H7 (cell line): ENCODE measurements around the gene LBH. TPM values are rescaled to one million over a fixed set of nuclear protein-coding genes. Genes with fewer than 3 reads are reported as not detected.
"Not testable (repeated sequence)": the region's sequence is repeated elsewhere in the genome, so short reads cannot be mapped to it uniquely, and the experiment has no call there.

Experiments
- DNase-seq: peaks from one replicate; pipeline ENCODE4 v3.0.0; 2012
- H3K27me3 ChIP-seq: 2 replicates; pipeline ENCODE4 v1.6.0; 2011; ENCODE audit warnings: mild to moderate bottlenecking, low read length; ENCODE audit not compliant: control insufficient read depth, insufficient read depth
- H3K36me3 ChIP-seq: replicated peaks from 2 replicates; pipeline ENCODE4 v1.5.1; 2011; ENCODE audit warnings: low read length; ENCODE audit not compliant: control insufficient read depth, insufficient read depth
- H3K4me3 ChIP-seq: 2 replicates; pipeline ENCODE4 v1.5.1; 2011; ENCODE audit warnings: low read depth, mild to moderate bottlenecking, control low read depth, low read length, moderate library complexity; ENCODE audit not compliant: insufficient read depth
- total RNA-seq: library from RNA; depleted of rRNA; stranded (reverse); fragments of >200 nt; shearing (Covaris generic); gene quantifications from 2 replicates; pipeline ENCODE4 v1.2.3, GENCODE V29; 2014

LBH gene
- total RNA-seq, 1 experiment from 2014 or later, result 93.3 TPM

DNA sequence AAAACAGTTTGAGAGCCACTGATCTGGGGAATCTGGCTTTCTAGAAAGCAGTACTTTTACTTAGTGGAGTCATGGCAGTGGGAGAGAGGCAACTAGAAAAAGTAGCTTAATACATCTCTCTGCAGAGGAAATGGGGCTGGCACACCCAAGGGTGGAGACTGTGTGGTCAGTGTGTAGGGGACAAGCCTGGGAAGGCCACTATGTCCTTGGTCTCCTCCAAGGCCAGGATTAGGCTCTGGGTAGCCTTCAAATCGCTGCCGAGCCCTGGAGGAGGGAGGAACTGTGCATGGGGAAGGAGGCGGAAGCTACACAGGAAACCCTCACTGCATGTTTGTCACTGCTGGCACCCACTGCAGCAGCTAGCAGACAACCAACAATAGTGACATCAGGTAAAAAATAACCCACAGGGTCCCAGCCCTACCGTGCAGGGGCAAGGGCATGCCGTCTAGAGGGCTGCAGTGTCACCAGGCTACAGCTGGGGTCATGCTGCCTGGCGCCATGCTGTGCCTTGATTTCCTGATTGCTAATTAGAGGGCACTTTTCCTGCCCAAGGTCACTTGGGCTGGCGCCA is 34.8 kb downstream of the LBH start:
- Histone ChIP-seq H3K27me3 (no peaks in the 10 kb centered on the region), H3K36me3 (no peaks in the 10 kb centered on the region), H3K4me3 (no peak overlapping the region)
- no peak for DNase-seq

GRCh38 chr2:30266705-30267104 is 35.4 kb downstream of the LBH start:
- H3K27me3 ChIP-seq, result no peaks in the 10 kb centered on the region
- H3K36me3 ChIP-seq, result no peaks in the 10 kb centered on the region
- DNase-seq, result no peak
- H3K4me3 ChIP-seq, result no peak overlapping the region

- H3K4me3 ChIP-seq, result no peak overlapping the region
- DNase-seq, result no peak
- H3K36me3 ChIP-seq, result no peaks in the 10 kb centered on the region
- H3K27me3 ChIP-seq, result no peaks in the 10 kb centered on the region
Measured at GRCh38 chr2:30267161-30267975, 36.0 kb downstream of the LBH start.

DNA sequence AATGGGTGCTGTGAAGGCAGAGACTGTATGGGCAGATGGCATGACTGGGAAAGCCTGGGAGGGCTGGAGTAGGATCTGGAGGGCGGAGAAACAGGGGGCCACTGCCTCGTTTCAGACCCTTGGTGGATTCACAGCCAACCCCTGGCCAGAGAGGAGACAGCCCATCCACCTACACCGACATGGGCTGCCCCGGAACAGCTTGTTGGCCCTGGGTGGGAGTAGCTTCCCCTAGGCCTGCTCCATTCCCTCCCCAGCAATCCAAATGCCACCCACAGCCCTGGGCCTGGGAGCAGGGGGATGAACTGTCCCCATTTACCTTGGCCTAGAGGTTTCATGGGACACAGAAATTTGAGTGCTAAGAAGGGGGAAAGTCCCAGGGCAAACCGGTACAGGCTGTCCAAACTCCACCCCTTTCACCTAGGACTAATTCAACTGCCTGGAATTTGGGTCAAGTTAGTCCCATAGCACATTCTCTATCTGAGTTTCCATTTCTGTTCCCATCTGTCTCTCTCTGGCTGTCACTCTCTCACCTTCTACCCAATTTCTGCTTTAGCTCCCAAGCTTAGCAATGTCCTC is 37.0 kb downstream of the LBH start:
- no peak for DNase-seq
- no peaks in the 10 kb centered on the region for H3K36me3 ChIP-seq
- no peak overlapping the region for H3K4me3 ChIP-seq
- H3K27me3 ChIP-seq, result no peaks in the 10 kb centered on the region

DNA sequence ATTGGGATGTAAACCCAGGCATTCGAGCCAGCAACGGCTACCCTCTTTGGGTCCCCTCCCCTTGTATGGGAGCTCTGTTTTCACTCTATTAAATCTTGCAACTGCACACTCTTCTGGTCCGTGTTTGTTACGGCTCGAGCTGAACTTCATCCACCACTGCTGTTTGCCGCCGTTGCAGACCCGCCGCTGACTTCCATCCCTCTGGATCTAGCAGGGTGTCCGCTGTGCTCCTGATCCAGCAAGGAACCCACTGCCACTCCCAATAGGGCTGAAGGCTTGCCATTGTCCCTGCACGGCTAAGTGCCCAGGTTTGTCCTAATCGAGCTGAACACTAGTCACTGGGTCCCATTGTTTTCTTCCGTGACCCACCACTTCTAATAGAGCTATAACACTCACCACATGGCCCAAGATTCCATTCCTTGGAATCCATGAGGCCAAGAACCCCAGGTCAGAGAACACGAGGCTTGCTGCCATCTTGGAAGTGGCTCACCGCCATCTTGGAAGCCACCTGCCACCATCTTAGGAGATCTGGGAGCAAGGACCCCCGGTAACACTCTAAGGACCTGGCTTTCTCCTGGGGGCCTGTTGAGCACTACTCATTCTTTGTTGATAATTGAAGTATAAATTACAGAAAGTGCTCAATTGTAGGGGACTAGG is 37.9 kb downstream of the LBH start:
- not testable (repeated sequence) for H3K27me3 ChIP-seq, H3K4me3 ChIP-seq, H3K36me3 ChIP-seq, DNase-seq

- Histone ChIP-seq H3K27me3 (no peaks in the 10 kb centered on the region), H3K36me3 (no peaks in the 10 kb centered on the region), H3K4me3 (no peak overlapping the region)
- DNase-seq, result no peak
Measured at GRCh38 chr2:30269771-30270145, 38.4 kb downstream of the LBH start.

DNA sequence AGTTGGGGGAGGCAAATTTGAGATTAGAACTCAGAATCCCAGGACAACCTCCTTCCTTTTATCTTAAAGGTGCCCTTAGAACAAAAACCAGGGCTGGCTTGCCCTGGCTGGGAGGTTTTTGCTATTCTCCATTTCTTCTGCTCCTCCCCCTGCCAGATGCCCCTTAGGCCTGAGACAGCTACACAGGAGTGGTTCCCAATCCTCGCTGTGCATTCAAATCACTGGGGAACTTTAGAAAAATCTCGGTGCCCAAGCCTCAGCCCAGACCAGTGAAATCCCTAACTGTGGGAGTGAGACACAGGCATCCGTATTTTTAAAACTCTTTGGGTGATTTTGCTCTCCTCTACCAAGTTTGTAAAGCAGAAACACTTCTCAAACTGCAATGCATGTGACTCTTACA is 38.8 kb downstream of the LBH start:
- H3K36me3 ChIP-seq, result no peaks in the 10 kb centered on the region

DNA sequence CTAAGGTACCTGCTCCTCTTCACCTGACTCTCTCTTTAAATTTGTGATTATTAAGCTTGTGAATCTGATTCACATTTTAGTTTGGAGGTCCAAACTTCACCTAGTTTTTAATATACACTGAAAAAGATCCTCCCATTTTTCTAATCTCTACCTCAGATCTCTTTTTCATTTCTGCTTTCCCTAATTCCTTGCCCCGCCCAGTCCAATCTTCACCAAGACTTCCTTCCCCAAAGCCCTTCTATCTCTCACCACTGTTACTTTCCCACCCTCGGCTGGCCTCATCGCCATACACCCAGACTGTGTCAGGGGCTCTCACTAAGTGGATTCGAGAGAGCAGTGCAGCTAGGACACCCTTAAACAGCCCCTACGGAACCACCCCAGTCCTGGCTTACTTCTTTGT is 40.0 kb downstream of the LBH start:
- Histone ChIP-seq H3K4me3 (no peak overlapping the region), H3K27me3 (no peaks in the 10 kb centered on the region), H3K36me3 (no peaks in the 10 kb centered on the region)
- no peak for DNase-seq

More for the DNA sequence above, 38.8 kb downstream of the LBH start:
- H3K4me3 ChIP-seq, result no peak overlapping the region
- DNase-seq, result no peak
- no peaks in the 10 kb centered on the region for H3K27me3 ChIP-seq

DNA sequence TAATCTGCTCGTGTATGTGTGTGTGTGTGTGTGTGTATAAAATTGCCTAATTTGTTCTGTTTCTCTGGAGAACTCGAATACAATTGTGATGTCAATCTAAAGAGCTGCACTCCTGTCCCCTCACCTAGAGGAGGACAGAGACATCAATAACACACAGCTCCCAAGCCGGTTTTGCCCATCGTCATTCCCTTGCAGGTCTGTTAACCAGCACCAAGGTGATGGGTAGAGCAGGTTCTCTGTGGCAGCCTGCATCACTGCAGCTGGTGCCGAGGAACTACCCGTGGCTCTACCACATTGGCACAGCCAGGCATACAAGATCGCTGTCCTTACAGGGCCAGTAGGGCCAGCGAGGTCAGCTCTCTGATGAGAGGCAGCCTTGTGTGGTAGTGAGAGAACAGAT is 41.0 kb downstream of the LBH start:
- no peak for DNase-seq
- H3K27me3 ChIP-seq, result no peaks in the 10 kb centered on the region
- H3K4me3 ChIP-seq, result no peak overlapping the region
- no peaks in the 10 kb centered on the region for H3K36me3 ChIP-seq

GRCh38 chr2:30272761-30273573 is 41.6 kb downstream of the LBH start:
- DNase-seq, result no peak
- no peaks in the 10 kb centered on the region for H3K27me3 ChIP-seq
- no peak overlapping the region for H3K4me3 ChIP-seq
- H3K36me3 ChIP-seq, result no peaks in the 10 kb centered on the region

DNA sequence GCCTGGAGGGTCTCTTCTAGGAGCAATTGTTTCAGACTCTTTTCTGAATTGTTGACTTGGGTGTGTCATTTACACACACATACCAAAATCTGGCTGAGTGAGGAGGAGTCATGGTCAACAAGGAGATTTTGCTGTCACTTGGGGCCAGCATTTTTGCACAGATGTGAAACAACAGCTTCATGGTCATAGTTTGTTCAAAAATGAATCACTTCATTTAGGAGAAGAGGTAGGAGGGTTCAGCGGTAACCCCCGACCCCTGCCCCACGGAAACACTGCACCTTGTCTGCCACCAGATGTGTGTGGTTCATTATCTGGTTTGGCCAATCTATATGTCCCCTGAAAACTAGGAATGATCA is 42.2 kb downstream of the LBH start:
- Histone ChIP-seq H3K27me3 (no peaks in the 10 kb centered on the region), H3K36me3 (no peaks in the 10 kb centered on the region), H3K4me3 (no peak overlapping the region)
- no peak for DNase-seq

DNA sequence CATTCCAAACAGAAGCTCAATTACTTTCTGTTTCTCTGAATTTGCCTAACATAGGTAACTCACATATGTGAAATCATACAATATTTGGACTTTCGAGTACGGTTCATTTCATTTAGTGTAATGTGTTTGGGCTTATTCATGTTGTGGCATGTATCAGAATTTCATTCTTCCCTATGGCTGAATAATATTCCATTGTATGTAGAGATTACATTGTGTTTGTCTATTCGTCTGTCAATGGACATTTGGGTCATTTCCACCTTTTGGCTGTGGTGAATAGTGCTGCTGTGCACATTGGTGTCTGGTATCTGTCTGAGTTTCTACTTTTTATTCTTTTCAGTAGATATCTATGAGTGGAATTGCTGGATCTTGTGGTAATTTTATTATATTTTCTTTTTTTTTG is 43.9 kb downstream of the LBH start:
- H3K4me3 ChIP-seq, result no peak overlapping the region
- no peaks in the 10 kb centered on the region for H3K36me3 ChIP-seq
- H3K27me3 ChIP-seq, result no peaks in the 10 kb centered on the region
- no peak for DNase-seq

- Histone ChIP-seq H3K27me3 (no peaks in the 10 kb centered on the region), H3K4me3 (no peak overlapping the region), H3K36me3 (no peaks in the 10 kb centered on the region)
- no peak for DNase-seq
Measured at GRCh38 chr2:30276455-30276911, 45.1 kb downstream of the LBH start.

DNA sequence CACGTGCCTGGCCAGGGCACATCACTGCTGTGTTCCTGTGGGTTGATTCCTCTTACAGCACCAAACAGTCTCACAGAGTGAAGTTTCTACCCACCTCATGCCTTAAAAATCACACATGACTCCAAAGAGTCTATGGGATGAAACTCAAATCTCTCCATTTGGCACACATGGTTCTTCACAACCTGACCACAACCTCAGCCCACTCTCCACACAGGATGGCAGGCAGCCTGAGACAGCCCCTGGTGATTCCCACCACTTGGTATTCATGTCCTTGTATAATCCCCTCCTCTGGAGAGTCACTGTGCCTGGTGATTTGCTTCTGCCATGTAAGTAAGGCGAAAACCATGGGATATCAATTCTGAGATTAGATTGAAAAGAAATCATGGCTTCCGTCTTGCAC is 46.2 kb downstream of the LBH start:
- Histone ChIP-seq H3K4me3 (no peak overlapping the region), H3K27me3 (no peaks in the 10 kb centered on the region), H3K36me3 (no peaks in the 10 kb centered on the region)
- no peak for DNase-seq
